Kidney epithelial cell (primary cell): ENCODE results near the gene TSPAN12. TPM values are rescaled to one million over a fixed set of nuclear protein-coding genes. Genes with fewer than 3 reads are reported as not detected.

ENCODE experiments used
- DNase-seq: peaks from one replicate; pipeline ENCODE4 v3.0.0-alpha.2; 2010; ENCODE audit warnings: low read depth
- H3K27me3 ChIP-seq: 2 replicates; pipeline ENCODE4 v1.6.0; 2011; ENCODE audit warnings: low read length; ENCODE audit not compliant: control insufficient read depth, insufficient read depth
- H3K36me3 ChIP-seq: 2 replicates; pipeline ENCODE4 v1.5.1; 2011; ENCODE audit warnings: low read length; ENCODE audit not compliant: control insufficient read depth, insufficient read depth
- H3K4me3 ChIP-seq: 2 replicates; pipeline ENCODE4 v1.5.1; 2011; ENCODE audit warnings: low read depth, mild to moderate bottlenecking, control low read depth, low read length
- CTCF ChIP-seq: IDR thresholded peaks from 2 replicates; pipeline ENCODE4 v1.5.1; 2011; ENCODE audit warnings: mild to moderate bottlenecking, moderate library complexity, low read length, control low read depth, inconsistent platforms; ENCODE audit not compliant: insufficient read depth, poor library complexity, severe bottlenecking
- total RNA-seq: library from RNA; depleted of rRNA; stranded (reverse); fragments of >200 nt; gene quantifications from 2 replicates; pipeline ENCODE4 v1.2.3, GENCODE V29; 2015

The TSPAN12 gene
- total RNA-seq, 1 donor from 2014 or later: 10.9 TPM

- Histone ChIP-seq H3K4me3 (no peak overlapping the region), H3K36me3 (no peaks in the 10 kb centered on the region), H3K27me3 (no peaks in the 10 kb centered on the region)
- DNase-seq: no peak
- TF ChIP-seq CTCF: no peak
These were observed 60.8 kb downstream of the TSPAN12 start for GRCh38 chr7:120797026-120797645.

GRCh38 chr7:120794106-120794729 lies 63.7 kb downstream of the TSPAN12 start:
- Histone ChIP-seq H3K36me3 (no peaks in the 10 kb centered on the region), H3K4me3 (no peak overlapping the region), H3K27me3 (no peaks in the 10 kb centered on the region)
- no peak for DNase-seq
- no peak for TF ChIP-seq CTCF

DNA sequence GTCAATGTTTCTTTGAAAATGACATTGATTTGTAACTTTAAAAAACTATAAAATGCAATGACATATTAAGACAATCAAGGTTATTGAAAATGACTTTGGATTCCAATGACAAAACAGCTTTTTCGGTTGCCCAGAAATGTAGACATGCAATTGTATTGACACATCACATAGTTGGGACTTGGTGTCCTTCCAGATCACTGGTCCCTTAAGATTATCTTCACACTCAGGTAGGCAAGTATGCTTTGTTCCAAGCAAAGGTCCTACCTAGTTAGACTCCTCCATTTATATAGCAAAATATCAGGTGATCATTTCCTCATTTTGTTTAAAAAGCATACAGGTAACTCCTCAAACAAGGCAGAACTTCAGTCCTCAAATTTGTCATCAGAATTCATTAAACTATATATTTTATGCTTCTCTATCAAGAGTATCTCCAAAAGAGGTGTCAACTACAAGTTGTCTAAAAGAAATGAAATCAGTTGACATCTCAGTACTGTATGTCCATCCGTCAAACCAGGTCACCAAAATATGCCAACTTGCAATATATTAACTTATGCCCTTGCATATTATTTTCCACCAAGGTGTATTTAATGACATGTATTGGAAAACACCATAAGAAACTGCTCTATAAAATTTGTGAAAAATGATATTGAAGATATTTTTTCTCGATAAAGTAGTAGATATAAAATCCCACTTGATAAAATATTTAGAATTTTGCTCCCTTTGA lies 64.6 kb downstream of the TSPAN12 start:
- H3K36me3 ChIP-seq: no peaks in the 10 kb centered on the region
- H3K27me3 ChIP-seq: no peaks in the 10 kb centered on the region
- no peak for DNase-seq
- H3K4me3 ChIP-seq: no peak overlapping the region
- no peak for TF ChIP-seq CTCF

DNA sequence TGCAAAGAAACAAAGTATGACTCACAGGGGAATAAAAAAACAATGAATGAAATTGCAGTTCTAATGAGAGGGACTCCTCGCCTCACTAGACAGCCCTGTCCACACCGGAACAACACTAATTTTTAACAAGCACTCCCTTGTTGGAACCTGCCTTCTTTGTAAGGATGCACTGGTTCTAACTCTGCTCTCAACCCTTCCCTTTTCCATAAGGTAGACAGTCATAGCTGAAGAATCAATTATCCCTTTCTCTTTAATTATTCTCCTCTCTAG lies 65.1 kb downstream of the TSPAN12 start:
- Histone ChIP-seq H3K4me3 (no peak overlapping the region), H3K27me3 (no peaks in the 10 kb centered on the region), H3K36me3 (no peaks in the 10 kb centered on the region)
- TF ChIP-seq CTCF: no peak
- DNase-seq: peak; percentile 25

DNA sequence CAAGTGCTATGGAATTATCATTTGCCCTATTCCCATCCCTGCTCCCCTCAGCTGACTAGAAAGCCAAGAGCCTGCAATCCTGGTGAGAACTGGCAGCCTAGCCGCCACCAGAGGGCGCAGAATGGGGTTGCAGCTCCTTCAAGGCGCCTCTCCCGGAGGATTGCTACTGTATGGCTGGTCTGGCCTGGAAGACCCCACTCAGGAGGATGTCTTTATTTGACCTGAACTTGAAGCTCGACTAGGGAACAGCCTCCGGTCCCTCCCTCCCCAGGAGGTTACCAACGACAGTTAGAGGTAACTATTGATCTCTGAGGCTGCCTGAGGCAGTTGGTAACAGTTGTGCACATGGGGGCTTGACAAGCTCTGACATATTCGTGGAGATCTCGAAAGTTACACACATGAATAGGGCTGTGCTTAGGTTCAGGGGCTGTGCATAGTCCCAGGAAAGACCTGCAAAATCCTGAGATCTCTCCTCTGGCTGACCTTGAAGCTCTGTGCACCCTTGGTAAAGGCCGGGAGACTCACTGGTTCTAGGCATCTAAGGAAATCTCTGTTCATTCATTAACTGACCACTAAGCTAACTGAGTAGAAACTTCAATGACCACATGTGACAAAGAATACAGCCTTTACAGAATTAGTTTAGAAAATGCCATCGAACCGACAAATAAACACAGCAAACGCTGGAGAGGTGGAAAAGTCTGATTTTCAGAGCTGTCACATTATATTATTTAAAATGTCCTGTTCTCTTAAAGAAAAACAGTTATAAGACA lies 65.7 kb downstream of the TSPAN12 start:
- DNase-seq: peak; percentile 28
- Histone ChIP-seq H3K27me3 (no peaks in the 10 kb centered on the region), H3K4me3 (no peak overlapping the region), H3K36me3 (no peaks in the 10 kb centered on the region)
- TF ChIP-seq CTCF: peak; percentile 93
